ENCODE data around the gene SCLT1. TPM values are rescaled to one million over a fixed set of nuclear protein-coding genes. Genes with fewer than 3 reads are reported as not detected.

Gene SCLT1
- total and polyA plus RNA-seq, 2 of the 8 experiments (the other 6 are each of a cell fraction or from before 2014, with no cell fraction given), result 4.8 to 13.1 TPM

- TF ChIP-seq E2F6 (IDR thresholded peaks at IDR 0.05) (no peak), CTBP2 (IDR thresholded peaks at IDR 0.05; ENCODE audit: borderline replicate concordance, insufficient read depth, insufficient read length, low read length) (no peak), BRCA1 (IDR thresholded peaks at IDR 0.05; ENCODE audit: low read depth, low read length) (no peak)
Measured at GRCh38 chr4:128877934-128878333, 215.4 kb downstream of the SCLT1 start (continued).

Measured in H1 (cell line).